ENCODE measurements around the gene MKRN3.

GRCh38 chr15:23599053-23599452 lies 33.6 kb downstream of the MKRN3 start:
- TF ChIP-seq CTCF (IDR thresholded peaks at IDR 0.05; ENCODE audit: low read length) (no peak), EZH2 (optimal IDR thresholded peaks at IDR 0.05; ENCODE audit: low read depth, low read length) (no peak), EZH2phosphoT487 (IDR thresholded peaks at IDR 0.05; ENCODE audit: low read length) (no peak)

Measured in MM.1S (cell line).